HG03439 (cell line): Measurements from ENCODE around the gene ABHD8.
"Not testable (repeated sequence)": the region's sequence is repeated elsewhere in the genome, so short reads cannot be mapped to it uniquely, and the experiment has no call there.

Source experiments
- ATAC-seq: cut with Tn5 transposase; IDR thresholded peaks from one replicate; pipeline ENCODE4 v1.9.1; 2021; ENCODE audit warnings: mild to moderate bottlenecking, moderate library complexity; ENCODE audit not compliant: unreplicated experiment

Gene ABHD8

DNA sequence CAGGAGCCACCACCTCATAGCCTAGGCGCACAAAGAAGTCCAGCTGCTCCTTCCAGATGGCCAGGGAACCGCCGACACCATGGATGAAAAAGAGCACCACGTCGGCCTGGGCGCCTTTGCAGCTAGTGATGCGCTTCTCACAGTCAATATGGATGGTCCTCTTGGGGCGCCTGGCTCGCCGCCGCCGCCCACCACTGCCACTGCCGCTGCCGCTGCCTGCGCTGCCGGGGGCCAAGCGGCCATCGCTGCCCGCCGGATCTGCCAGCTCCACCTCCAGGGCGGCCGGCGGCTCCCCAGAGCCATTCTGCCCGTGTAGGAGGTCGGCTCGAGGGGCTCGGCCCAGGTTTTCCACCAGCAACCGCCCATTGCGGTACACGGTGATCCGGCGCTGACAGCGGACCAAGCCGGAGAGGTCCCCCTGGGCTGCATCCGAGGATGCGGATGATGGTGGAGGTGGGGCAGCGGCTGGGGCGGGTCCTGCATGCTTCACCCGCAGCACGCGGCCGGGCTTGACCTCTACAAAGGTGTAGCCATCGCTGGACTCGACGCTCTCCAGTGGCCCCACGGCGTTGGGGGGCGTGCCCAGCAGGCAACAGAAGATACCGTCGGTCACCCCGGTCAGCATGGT lies 2.1 kb downstream of the ABHD8 start:
- no peak for ATAC-seq

- no peak for ATAC-seq
These were observed 6.2 kb downstream of the ABHD8 start for GRCh38 chr19:17296976-17297375.

DNA sequence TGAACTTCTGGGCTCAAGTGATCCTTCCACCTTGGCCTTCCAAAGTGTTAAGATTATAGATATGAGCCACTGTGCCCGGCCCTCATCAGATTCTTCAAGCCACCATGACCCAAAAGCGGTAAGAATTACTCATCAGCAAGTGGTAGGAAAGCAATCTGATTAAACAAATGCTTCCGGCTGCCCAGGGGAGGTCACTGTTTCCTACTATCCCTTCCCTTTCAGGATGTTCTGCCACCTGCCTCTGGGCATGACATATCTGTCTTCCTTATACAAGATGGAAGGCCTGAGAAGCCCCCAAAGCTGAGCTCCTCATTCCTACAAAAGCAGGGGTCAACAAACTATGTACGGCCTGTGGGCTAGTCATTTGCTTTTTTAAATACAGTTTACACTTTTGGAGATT lies 7.0 kb downstream of the ABHD8 start:
- no peak for ATAC-seq

DNA sequence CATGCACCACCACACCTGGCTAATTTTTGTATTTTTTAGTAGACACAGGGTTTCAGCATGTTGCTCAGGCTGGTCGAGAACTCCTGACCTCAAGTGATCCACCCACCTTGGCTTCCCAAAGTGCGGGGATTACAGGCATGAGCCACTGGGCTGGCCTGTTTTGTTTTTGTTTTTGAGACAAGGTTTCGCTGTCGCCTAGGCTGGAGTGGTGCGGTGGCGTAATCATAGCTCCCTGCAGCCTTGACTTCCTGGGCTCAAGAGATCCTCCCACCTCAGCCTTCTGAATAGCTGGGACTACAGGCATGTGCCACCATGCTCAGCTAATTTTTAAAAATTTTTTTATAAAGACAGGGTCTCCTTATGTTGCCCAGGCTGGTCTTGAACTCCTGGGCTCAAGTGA lies 7.7 kb downstream of the ABHD8 start:
- ATAC-seq, result not testable (repeated sequence)

GRCh38 chr19:17294051-17294891 lies 9.0 kb downstream of the ABHD8 start:
- ATAC-seq, result no peak

- no peak for ATAC-seq
These were observed 9.6 kb downstream of the ABHD8 start for GRCh38 chr19:17293605-17294004.

DNA sequence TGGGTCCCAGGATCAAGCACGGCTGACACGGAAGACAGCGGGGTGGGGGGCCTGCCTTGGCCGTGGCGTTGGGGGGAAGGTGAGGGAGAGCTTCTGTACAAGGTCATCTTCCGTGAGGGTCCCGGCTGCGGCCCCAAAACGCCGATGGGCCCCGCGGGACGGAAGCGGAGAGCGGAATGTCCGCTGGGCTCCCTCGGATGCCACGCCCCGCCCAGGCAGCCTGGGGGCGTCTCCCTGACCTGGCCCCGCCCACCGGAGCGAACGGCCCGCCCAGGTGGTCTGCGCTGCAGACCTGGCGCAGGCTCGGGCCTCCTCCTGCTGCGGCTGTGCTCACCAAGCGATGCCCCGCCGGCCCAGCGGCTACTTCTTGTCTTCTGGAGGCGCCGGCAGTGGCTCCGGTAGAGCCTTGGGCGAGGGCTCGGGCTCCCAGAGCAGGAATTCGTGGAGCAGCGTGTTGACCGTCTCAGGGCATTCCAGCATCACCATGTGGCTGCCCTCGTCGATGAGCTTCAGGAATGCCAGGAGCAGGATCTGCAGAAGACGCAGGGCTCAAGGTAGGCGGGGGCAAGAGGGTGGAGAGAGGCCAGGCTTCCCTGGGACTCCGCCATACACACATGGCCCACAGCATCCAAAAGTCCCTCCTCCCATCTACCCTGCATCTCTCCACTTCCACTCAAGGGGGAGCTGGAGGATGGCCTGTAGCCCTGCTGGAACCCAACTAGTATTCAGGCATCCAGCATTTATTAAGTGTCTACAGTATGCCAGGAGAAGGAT lies 10.7 kb downstream of the ABHD8 start:
- ATAC-seq, result peak; percentile 55

GRCh38 chr19:17289489-17289888 lies 13.7 kb downstream of the ABHD8 start:
- ATAC-seq, result no peak

DNA sequence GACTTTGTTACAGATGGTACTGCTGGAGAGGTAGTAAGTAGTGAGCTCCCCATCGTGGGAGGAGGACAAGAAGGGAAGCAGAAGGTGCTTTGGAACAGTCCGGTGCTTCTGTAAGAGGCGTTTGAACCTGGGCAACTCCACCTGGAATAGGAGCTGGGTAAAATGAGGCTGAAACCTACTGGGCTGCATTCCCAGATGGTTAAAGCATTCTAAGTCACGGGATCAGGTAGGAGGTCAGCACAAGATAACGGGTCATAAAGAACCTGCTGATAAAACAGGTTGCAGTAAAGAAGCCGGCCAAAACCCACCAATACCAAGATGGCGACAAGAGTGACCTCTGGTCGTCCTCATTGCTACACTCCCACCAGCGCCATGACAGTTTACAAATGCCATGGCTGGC lies 16.5 kb downstream of the ABHD8 start:
- no peak for ATAC-seq

DNA sequence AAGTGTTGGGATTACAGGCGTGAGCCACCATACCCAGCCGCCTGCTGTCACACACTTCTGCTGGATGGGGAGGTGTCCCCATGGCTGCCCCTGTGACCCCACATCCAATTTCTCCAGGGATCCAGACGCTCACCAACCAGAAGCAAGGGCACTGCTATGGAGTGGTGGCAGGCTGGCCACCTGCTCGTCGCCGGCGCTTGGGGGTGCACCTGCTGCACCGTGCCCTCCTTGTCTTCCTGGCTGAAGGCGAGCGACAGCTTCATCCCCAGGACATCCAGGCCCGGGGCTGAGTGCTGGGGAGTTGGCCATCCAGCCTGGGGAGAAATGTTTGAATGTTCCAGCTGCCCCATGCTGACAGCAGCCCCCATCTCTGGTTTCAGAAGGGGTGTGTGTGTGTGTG lies 17.0 kb downstream of the ABHD8 start:
- ATAC-seq, result no peak

GRCh38 chr19:17285415-17286135 lies 17.6 kb downstream of the ABHD8 start:
- ATAC-seq, result no peak

DNA sequence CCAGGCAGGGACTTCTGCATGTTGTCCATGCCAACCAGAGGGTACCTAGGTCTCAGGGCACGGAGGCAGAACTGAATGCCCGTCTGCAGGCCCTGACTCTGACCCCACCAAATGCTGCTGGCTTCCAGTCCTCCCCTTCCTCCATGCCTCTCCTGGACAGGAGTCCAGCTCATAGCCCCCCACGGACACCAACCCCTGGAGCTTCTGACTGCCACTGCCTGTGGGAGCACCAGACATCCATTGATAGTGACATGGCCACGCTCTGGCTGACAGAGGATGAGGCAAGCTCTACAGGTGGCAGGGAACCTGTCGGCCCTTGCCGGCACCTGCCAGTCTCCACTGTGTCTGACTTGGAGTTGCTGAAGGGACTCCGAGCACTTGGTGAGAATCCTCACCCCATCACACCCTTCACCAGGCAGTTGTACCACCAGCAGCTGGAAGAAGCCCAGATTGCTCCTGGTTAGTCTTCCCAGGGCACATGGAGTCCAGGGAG lies 19.7 kb downstream of the ABHD8 start:
- ATAC-seq, result no peak

- ATAC-seq, result peak; percentile 56
These were observed 20.6 kb downstream of the ABHD8 start for GRCh38 chr19:17282488-17283125.

GRCh38 chr19:17281391-17282304 lies 21.6 kb downstream of the ABHD8 start, which contains the start of gene ANKLE1:
Gene ANKLE1, plus strand, starts transcription at chr19:17281901. Its CDS starts 20 bp downstream, at chr19:17281921.
- ATAC-seq, result no peak

GRCh38 chr19:17279436-17279835 lies 23.8 kb downstream of the ABHD8 start:
- ATAC-seq, result no peak

DNA sequence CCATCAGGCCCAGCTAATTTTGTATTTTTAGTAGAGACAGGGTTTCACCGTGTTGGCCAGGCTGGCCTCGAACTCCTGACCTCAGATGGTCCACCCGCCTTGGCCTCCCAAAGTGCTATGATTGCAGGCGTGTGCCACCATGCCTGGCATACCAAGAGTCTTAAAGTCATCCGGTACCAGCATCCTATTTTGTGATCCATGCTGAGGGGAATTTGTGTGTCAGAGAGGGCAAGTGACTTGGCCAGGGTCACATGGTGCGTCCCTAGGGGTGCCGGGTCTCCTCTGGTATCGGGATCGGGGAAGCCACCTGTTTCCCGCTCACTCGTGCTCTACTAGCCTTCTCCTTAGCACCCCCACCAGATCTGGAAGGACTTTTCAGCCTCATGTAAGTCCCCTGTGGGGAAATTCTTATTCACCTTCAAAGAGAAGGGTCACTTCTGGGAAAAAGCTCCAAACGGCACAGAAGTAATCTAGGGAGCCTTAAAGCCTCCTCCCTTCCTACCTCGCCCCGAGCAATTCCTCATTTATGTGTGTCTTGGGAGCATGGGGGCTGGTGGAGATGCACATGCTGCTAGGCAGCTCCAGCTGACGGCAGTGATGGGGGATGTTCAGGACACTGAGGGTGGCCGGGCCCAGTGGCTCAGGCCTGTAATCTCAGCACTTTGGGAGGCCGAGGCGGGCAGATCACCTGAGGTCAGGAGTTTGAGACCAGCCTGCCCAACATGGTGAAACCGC lies 27.6 kb downstream of the ABHD8 start:
- no peak for ATAC-seq

GRCh38 chr19:17274892-17275291 lies 28.3 kb downstream of the ABHD8 start:
- not testable (repeated sequence) for ATAC-seq

DNA sequence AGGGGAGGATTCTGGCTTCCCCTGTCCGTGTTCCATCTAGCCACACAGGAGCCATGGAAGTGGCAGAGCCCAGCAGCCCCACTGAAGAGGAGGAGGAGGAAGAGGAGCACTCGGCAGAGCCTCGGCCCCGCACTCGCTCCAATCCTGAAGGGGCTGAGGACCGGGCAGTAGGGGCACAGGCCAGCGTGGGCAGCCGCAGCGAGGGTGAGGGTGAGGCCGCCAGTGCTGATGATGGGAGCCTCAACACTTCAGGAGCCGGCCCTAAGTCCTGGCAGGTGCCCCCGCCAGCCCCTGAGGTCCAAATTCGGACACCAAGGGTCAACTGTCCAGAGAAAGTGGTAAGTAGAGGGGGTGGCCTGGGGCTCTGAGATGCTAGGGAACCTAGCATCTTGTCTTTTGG lies 34.5 kb downstream of the ABHD8 start:
- ATAC-seq, result no peak
